K562 (cell line): ENCODE measurements around the gene ZC3H12A. TPM values are rescaled to one million over a fixed set of nuclear protein-coding genes. Genes with fewer than 3 reads are reported as not detected.

Experiments used
- CBX8 ChIP-seq: fragments of 200-600 bp; sonication (generic); IDR thresholded peaks from 2 replicates; pipeline ENCODE4 v1.6.1; 2012; ENCODE audit warnings: borderline replicate concordance, mixed run types, low read depth, mild to moderate bottlenecking, moderate library complexity, mixed read lengths, low read length, control low read depth, inconsistent platforms; ENCODE audit not compliant: poor library complexity, severe bottlenecking; ENCODE audit errors: extremely low read depth
- KDM2B ChIP-seq: fragments of 250-450 bp; sonication (Bioruptor Pico); IDR thresholded peaks from 2 replicates; pipeline ENCODE4 v1.8.0; 2021; ENCODE audit warnings: mild to moderate bottlenecking, moderate library complexity
- LARP7 ChIP-seq: fragments of 450-650 bp; IDR thresholded peaks from 2 replicates; pipeline ENCODE4 v1.6.1; 2016
- PCBP1 ChIP-seq: fragments of 200-400 bp; formaldehyde crosslinking; IDR thresholded peaks from 2 replicates; pipeline ENCODE4 v1.6.1; 2018; ENCODE audit warnings: mild to moderate bottlenecking, low read depth, low read length; ENCODE audit not compliant: poor library complexity, severe bottlenecking
- PHB ChIP-seq: fragments of 250-450 bp; sonication (Bioruptor Pico); IDR thresholded peaks from 2 replicates; pipeline ENCODE4 v1.5.0; 2021
- RBFOX2 ChIP-seq: fragments of 200-400 bp; formaldehyde crosslinking; IDR thresholded peaks from 2 replicates; pipeline ENCODE4 v1.6.1; 2017; ENCODE audit warnings: low read depth, mild to moderate bottlenecking, low read length, moderate library complexity
- RBM39 ChIP-seq: fragments of 200-400 bp; formaldehyde crosslinking; optimal IDR thresholded peaks from 2 replicates; pipeline ENCODE3; 2018; ENCODE audit warnings: low read depth, low read length
- SRSF7 ChIP-seq: fragments of 200-400 bp; formaldehyde crosslinking; optimal IDR thresholded peaks from 2 replicates; pipeline ENCODE3; 2017; ENCODE audit warnings: mild to moderate bottlenecking, low read depth, low read length
- ZNF133 ChIP-seq: fragments of 250-450 bp; sonication (Bioruptor Pico); IDR thresholded peaks from 2 replicates; pipeline ENCODE4 v1.4.0; 2020; ENCODE audit warnings: mild to moderate bottlenecking
- ZNF197 ChIP-seq: fragments of 200-800 bp; sonication (Bioruptor generic); IDR thresholded peaks from 2 replicates; pipeline ENCODE4 v1.6.1; 2016; ENCODE audit warnings: low read depth, missing genetic modification characterization, missing compliant biosample characterization
- ZNF232 ChIP-seq: sonication (generic); formaldehyde crosslinking; IDR thresholded peaks from 2 replicates; pipeline ENCODE4 v1.8.0; 2022; ENCODE audit warnings: mild to moderate bottlenecking, missing genetic modification reagents
- ZNF785 ChIP-seq: fragments of 250-450 bp; sonication (Bioruptor Pico); IDR thresholded peaks from 2 replicates; pipeline ENCODE4 v1.4.0; 2020; ENCODE audit warnings: mild to moderate bottlenecking
- polyA plus RNA-seq, 8 experiments: library from polyadenylated mRNA; depleted of rRNA in 4 of 8; stranded (reverse) in 5 of 8; unstranded in 3 of 8; fragments of >200 nt; fragmentation: Nextera tagmentation in 2 of 8; fragmentation: Illumina TruSeq in 1 of 8; extraction: Ambion mirVana in 2 of 8; extraction: Trizol in 1 of 8; gene quantifications; 2 replicates each; pipeline versions ENCODE4 v1.2.1 to v1.2.3, GENCODE V29; 2011 to 2014; ENCODE audit warnings: inconsistent platforms in 1 of 8, missing spikeins in 1 of 8
- total RNA-seq, 7 experiments: library from RNA; depleted of rRNA in 6 of 7; stranded (reverse); fragments of >200 nt in 6 of 7; fragmentation: Illumina TruSeq in 2 of 7; extraction: Trizol in 2 of 7; gene quantifications; 2 replicates each; pipeline versions ENCODE4 v1.2.1 to v1.2.3, GENCODE V29; 2011 to 2021; ENCODE audit warnings: low replicate concordance in 1 of 7
- TF ChIP-seq, protein P1 (sequence below), 2 experiments: fragments of 200-800 bp in 1 of 2; sonication (Bioruptor generic) in 1 of 2; sonication (generic) in 1 of 2; formaldehyde crosslinking in 1 of 2; IDR thresholded peaks in 1 of 2; conservative IDR thresholded peaks in 1 of 2; 2 replicates each; pipeline versions ENCODE4 v1.5.0 to v1.6.1; 2016 to 2020; ENCODE audit warnings: missing compliant biosample characterization in 1 of 2, missing genetic modification characterization in 1 of 2, missing genetic modification reagents in 1 of 2
- TF ChIP-seq, protein P2 (sequence below): IDR thresholded peaks from 2 replicates; pipeline ENCODE4 v1.6.1; 2012; ENCODE audit warnings: low read depth, low read length, improper control_type of control experiment, borderline replicate concordance
- TF ChIP-seq, protein P3 (sequence below): sonication (generic); formaldehyde crosslinking; IDR thresholded peaks from 2 replicates; pipeline ENCODE4 v1.8.1; 2023; ENCODE audit warnings: mild to moderate bottlenecking, missing genetic modification reagents
- TF ChIP-seq, protein P4 (sequence below): fragments of 250-450 bp; sonication (Bioruptor Pico); IDR thresholded peaks from 2 replicates; pipeline ENCODE4 v1.5.0; 2021
- TF ChIP-seq, protein P5 (sequence below), 2 experiments: fragments of 450-650 bp in 1 of 2; IDR thresholded peaks; 2 replicates each; pipeline ENCODE4 v1.6.1; 2011 to 2017; ENCODE audit warnings: low read depth in 2 of 2, antibody characterized with exemption in 1 of 2, borderline replicate concordance in 1 of 2, low read length in 1 of 2, mild to moderate bottlenecking in 1 of 2, mixed read lengths in 1 of 2; ENCODE audit not compliant: control insufficient read depth in 1 of 2

ZC3H12A gene
- total and polyA plus RNA-seq, 9 of the 15 experiments (the other 6 are each of a cell fraction or from before 2014, with no cell fraction given), result 0.14 to 9.4 (median 6.7) TPM

DNA sequence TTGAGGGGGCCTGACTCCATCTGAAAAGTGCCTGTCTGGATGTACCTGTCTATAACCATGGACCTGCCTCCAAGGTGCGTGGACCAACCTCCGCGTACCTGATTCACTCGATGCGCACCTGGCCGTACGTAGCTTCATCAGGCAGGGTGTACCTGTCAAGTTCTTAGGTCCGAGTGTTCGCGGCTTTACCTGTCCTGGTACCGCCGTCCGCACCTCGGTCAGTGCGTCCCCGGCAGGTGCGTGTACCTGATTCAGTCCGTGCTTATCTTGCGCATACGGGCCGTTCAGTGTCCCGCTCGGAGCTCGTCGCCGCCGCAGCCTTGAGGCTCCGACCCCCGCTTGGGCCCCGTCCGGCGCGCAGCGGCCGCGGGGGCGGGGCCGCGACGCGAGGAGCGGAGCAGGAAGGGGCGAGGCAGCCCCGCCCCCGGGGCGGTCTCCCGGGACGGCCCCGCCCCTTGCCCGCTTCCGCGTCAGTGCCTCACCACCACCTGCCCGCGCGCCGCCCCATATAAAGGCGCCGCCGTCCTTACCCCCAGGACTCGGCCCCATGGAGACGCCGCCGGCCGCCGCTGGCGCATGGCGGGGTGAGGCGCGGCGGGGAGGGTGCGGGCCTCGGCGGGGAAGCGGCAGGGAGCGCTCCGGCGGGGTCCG lies at the start of gene ZC3H12A (continued):
- TF ChIP-seq, protein P1, sequence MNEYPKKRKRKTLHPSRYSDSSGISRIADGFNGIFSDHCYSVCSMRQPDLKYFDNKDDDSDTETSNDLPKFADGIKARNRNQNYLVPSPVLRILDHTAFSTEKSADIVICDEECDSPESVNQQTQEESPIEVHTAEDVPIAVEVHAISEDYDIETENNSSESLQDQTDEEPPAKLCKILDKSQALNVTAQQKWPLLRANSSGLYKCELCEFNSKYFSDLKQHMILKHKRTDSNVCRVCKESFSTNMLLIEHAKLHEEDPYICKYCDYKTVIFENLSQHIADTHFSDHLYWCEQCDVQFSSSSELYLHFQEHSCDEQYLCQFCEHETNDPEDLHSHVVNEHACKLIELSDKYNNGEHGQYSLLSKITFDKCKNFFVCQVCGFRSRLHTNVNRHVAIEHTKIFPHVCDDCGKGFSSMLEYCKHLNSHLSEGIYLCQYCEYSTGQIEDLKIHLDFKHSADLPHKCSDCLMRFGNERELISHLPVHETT (CRISPR knock-in tag; conservative IDR thresholded peaks at IDR 0.05 in 1 of 2, IDR thresholded peaks at IDR 0.05 in 1 of 2), result peak in 1 of 2 experiments; percentile 58; a peak in 1 of 4 replicates
- TF ChIP-seq RBM39 (no peak), SRSF7 (no peak), PCBP1 (peak; percentile 89), RBFOX2 (peak; percentile 99), ZNF197 (no peak), ZNF232 (CRISPR knock-in tag) (no peak), LARP7 (no peak), KDM2B (peak; percentile 89), PHB (no peak), ZNF133 (no peak), CBX8 (no peak), ZNF785 (CRISPR knock-in tag) (no peak)
- TF ChIP-seq, protein P2, sequence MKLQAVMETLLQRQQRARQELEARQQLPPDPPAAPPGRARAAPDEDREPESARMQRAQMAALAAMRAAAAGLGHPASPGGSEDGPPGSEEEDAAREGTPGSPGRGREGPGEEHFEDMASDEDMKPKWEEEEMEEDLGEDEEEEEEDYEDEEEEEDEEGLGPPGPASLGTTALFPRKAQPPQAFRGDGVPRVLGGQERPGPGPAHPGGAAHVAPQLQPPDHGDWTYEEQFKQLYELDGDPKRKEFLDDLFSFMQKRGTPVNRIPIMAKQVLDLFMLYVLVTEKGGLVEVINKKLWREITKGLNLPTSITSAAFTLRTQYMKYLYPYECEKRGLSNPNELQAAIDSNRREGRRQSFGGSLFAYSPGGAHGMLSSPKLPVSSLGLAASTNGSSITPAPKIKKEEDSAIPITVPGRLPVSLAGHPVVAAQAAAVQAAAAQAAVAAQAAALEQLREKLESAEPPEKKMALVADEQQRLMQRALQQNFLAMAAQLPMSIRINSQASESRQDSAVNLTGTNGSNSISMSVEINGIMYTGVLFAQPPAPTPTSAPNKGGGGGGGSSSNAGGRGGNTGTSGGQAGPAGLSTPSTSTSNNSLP, result no peak
- TF ChIP-seq, protein P3, sequence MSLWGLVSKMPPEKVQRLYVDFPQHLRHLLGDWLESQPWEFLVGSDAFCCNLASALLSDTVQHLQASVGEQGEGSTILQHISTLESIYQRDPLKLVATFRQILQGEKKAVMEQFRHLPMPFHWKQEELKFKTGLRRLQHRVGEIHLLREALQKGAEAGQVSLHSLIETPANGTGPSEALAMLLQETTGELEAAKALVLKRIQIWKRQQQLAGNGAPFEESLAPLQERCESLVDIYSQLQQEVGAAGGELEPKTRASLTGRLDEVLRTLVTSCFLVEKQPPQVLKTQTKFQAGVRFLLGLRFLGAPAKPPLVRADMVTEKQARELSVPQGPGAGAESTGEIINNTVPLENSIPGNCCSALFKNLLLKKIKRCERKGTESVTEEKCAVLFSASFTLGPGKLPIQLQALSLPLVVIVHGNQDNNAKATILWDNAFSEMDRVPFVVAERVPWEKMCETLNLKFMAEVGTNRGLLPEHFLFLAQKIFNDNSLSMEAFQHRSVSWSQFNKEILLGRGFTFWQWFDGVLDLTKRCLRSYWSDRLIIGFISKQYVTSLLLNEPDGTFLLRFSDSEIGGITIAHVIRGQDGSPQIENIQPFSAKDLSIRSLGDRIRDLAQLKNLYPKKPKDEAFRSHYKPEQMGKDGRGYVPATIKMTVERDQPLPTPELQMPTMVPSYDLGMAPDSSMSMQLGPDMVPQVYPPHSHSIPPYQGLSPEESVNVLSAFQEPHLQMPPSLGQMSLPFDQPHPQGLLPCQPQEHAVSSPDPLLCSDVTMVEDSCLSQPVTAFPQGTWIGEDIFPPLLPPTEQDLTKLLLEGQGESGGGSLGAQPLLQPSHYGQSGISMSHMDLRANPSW, result no peak
- TF ChIP-seq, protein P4, sequence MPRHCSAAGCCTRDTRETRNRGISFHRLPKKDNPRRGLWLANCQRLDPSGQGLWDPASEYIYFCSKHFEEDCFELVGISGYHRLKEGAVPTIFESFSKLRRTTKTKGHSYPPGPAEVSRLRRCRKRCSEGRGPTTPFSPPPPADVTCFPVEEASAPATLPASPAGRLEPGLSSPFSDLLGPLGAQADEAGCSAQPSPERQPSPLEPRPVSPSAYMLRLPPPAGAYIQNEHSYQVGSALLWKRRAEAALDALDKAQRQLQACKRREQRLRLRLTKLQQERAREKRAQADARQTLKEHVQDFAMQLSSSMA (CRISPR knock-in tag), result no peak
- TF ChIP-seq, protein P5, sequence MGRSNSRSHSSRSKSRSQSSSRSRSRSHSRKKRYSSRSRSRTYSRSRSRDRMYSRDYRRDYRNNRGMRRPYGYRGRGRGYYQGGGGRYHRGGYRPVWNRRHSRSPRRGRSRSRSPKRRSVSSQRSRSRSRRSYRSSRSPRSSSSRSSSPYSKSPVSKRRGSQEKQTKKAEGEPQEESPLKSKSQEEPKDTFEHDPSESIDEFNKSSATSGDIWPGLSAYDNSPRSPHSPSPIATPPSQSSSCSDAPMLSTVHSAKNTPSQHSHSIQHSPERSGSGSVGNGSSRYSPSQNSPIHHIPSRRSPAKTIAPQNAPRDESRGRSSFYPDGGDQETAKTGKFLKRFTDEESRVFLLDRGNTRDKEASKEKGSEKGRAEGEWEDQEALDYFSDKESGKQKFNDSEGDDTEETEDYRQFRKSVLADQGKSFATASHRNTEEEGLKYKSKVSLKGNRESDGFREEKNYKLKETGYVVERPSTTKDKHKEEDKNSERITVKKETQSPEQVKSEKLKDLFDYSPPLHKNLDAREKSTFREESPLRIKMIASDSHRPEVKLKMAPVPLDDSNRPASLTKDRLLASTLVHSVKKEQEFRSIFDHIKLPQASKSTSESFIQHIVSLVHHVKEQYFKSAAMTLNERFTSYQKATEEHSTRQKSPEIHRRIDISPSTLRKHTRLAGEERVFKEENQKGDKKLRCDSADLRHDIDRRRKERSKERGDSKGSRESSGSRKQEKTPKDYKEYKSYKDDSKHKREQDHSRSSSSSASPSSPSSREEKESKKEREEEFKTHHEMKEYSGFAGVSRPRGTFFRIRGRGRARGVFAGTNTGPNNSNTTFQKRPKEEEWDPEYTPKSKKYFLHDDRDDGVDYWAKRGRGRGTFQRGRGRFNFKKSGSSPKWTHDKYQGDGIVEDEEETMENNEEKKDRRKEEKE (IDR thresholded peaks at IDR 0.05; ENCODE audit: borderline replicate concordance in 1 of 2, control insufficient read depth in 1 of 2, low read depth in 2 of 2, low read length in 1 of 2), result no peak
